B cell (primary cell): ENCODE measurements around the gene ABCD1. TPM values are rescaled to one million over a fixed set of nuclear protein-coding genes. Genes with fewer than 3 reads are reported as not detected.
"Not testable (repeated sequence)": the region's sequence is repeated elsewhere in the genome, so short reads cannot be mapped to it uniquely, and the experiment has no call there.

Source experiments
- ATAC-seq: fragments of 200-7000 bp; cut with Tn5 transposase; one replicate; pipeline ENCODE4 v1.10.0; 2021; ENCODE audit warnings: low read depth, mild to moderate bottlenecking, moderate number of reproducible peaks, moderate library complexity
- CTCF ChIA-PET: fragments of 350-600 bp; sonication (Branson Sonifier 250); formaldehyde crosslinking; loops from one replicate; lab custom pipeline; 2021; ENCODE audit warnings: antibody characterized with exemption, inconsistent platforms; lab: Charles Lee
- POLR2A ChIA-PET: fragments of 350-600 bp; sonication (Branson Sonifier 250); formaldehyde crosslinking; loops from one replicate; lab custom pipeline; 2021; ENCODE audit warnings: antibody characterized with exemption; lab: Charles Lee
- DNase-seq: peaks from one replicate; pipeline ENCODE4 v3.0.0; 2013
- H2AFZ ChIP-seq: 2 replicates; pipeline ENCODE4 v1.6.1; 2012; ENCODE audit warnings: mild to moderate bottlenecking, low read depth, low read length; ENCODE audit not compliant: insufficient read depth, poor library complexity, severe bottlenecking
- H3K27ac ChIP-seq, 2 donors: 1 replicate in 1 of 2; 2 replicates in 1 of 2; pipeline ENCODE4 v1.5.1; 2012 to 2013; ENCODE audit warnings: low read length in 2 of 2, mild to moderate bottlenecking in 2 of 2, moderate library complexity in 1 of 2
- H3K27me3 ChIP-seq, 4 experiments: fragments of 200-600 bp in 1 of 4; sonication (generic) in 1 of 4; replicated peaks in 1 of 4; 1 replicate in 2 of 4; 2 replicates in 2 of 4; pipeline versions ENCODE4 v1.6.1 to v1.7.0; 2013 to 2016; ENCODE audit warnings: low read length in 3 of 4, mild to moderate bottlenecking in 2 of 4, mixed read lengths in 1 of 4, moderate library complexity in 1 of 4; ENCODE audit not compliant: insufficient read depth in 4 of 4, control insufficient read depth in 3 of 4; ENCODE audit errors: control extremely low read depth in 1 of 4
- H3K36me3 ChIP-seq, 2 experiments: replicated peaks in 1 of 2; 1 replicate in 1 of 2; 2 replicates in 1 of 2; pipeline versions ENCODE4 v1.6.1 to v1.7.1; 2013; ENCODE audit warnings: low read length in 1 of 2; ENCODE audit not compliant: insufficient read depth in 2 of 2, control insufficient read depth in 1 of 2; ENCODE audit errors: control extremely low read depth in 1 of 2, extremely low read depth in 1 of 2
- H3K4me1 ChIP-seq, 2 donors: fragments of 200-600 bp in 1 of 2; sonication (generic) in 1 of 2; 1 replicate in 1 of 2; 2 replicates in 1 of 2; pipeline versions ENCODE4 v1.5.1 to v1.6.1; 2013 to 2017; ENCODE audit warnings: low read length in 2 of 2; ENCODE audit not compliant: control insufficient read depth in 2 of 2, insufficient read depth in 2 of 2
- H3K4me2 ChIP-seq: replicated peaks from 2 replicates; pipeline ENCODE3; 2012; ENCODE audit warnings: mild to moderate bottlenecking, low read depth, low read length; ENCODE audit not compliant: poor library complexity, severe bottlenecking
- H3K4me3 ChIP-seq, 5 experiments: fragments of 200-600 bp in 1 of 5; sonication (generic) in 1 of 5; 1 replicate in 3 of 5; 2 replicates in 2 of 5; pipeline versions ENCODE4 v1.5.1 to v1.7.0; 2011 to 2016; ENCODE audit warnings: low read length in 4 of 5, mild to moderate bottlenecking in 4 of 5, low read depth in 2 of 5, control low read depth in 1 of 5, moderate library complexity in 1 of 5; ENCODE audit not compliant: insufficient read depth in 1 of 5; ENCODE audit errors: control extremely low read depth in 1 of 5, extremely low read depth in 1 of 5
- H3K79me2 ChIP-seq: fragments of 200-600 bp; sonication (generic); one replicate; pipeline ENCODE4 v1.6.0; 2016; ENCODE audit warnings: low read length; ENCODE audit not compliant: control insufficient read depth, insufficient read depth
- H3K9ac ChIP-seq: fragments of 200-600 bp; sonication (generic); 2 replicates; pipeline ENCODE4 v1.6.1; 2017; ENCODE audit warnings: mild to moderate bottlenecking, low read length, moderate library complexity
- H3K9me3 ChIP-seq, 3 donors: one replicate each; pipeline versions ENCODE4 v1.6.1 to v1.7.1; 2013; ENCODE audit warnings: low read length in 2 of 3; ENCODE audit not compliant: control insufficient read depth in 2 of 3, insufficient read depth in 1 of 3; ENCODE audit errors: control extremely low read depth in 1 of 3
- H4K20me1 ChIP-seq: 2 replicates; pipeline ENCODE4 v1.6.0; 2012; ENCODE audit warnings: mild to moderate bottlenecking, low read length; ENCODE audit not compliant: insufficient read depth, control insufficient read depth, poor library complexity, severe bottlenecking
- H3K27ac Mint-ChIP-seq: one replicate; pipeline ENCODE4 v1.8.0; 2021; ENCODE audit warnings: mixed read lengths
- H3K27me3 Mint-ChIP-seq: one replicate; pipeline ENCODE4 v1.8.0; 2021; ENCODE audit warnings: mixed read lengths
- H3K4me1 Mint-ChIP-seq: one replicate; pipeline ENCODE4 v1.8.0; 2021; ENCODE audit warnings: mixed read lengths
- H3K4me3 Mint-ChIP-seq: one replicate; pipeline ENCODE4 v1.8.0; 2021; ENCODE audit warnings: mixed read lengths
- H3K9me3 Mint-ChIP-seq: one replicate; pipeline ENCODE4 v1.8.0; 2022; ENCODE audit warnings: mixed read lengths; ENCODE audit not compliant: insufficient read depth
- EZH2 ChIP-seq: IDR thresholded peaks from 2 replicates; pipeline ENCODE4 v1.6.1; 2012; ENCODE audit warnings: borderline replicate concordance, low read depth, mild to moderate bottlenecking, moderate library complexity, low read length; ENCODE audit not compliant: insufficient read depth, poor library complexity, severe bottlenecking
- WGBS: methylation state at CpG from one replicate; pipeline ENCODE4 v1.1.5; 2013; ENCODE audit warnings: missing lambda C conversion rate; ENCODE audit not compliant: insufficient coverage; 5-methylcytosine and 5-hydroxymethylcytosine counted together
- intact Hi-C: fragments of 100-400 bp; cut with micrococcal nuclease; formaldehyde crosslinking; loops from one replicate; pipeline ENCODE4 v1.10.0; 2022
- polyA plus RNA-seq: library from polyadenylated mRNA; depleted of rRNA; stranded (reverse); fragments of >200 nt; gene quantifications from 2 replicates; pipeline ENCODE4 v1.2.3, GENCODE V29; 2012
- total RNA-seq, 2 donors: library from RNA; stranded (reverse); fragments of 120-200 nt in 1 of 2; gene quantifications; 1 replicate in 1 of 2; 2 replicates in 1 of 2; pipeline versions ENCODE4 v1.2.3 to v1.2.4, GENCODE V29; 2013 to 2022
- TF ChIP-seq, protein P1 (sequence below): fragments of 200-600 bp; IDR thresholded peaks from one replicate; pipeline ENCODE4 v1.8.0; 2022; ENCODE audit warnings: antibody characterized with exemption, mild to moderate bottlenecking

The ABCD1 gene
- total and polyA plus RNA-seq, 2 donors (not counting 1 experiment from before 2014, with no cell fraction given): 9.7 to 12.2 TPM

DNA sequence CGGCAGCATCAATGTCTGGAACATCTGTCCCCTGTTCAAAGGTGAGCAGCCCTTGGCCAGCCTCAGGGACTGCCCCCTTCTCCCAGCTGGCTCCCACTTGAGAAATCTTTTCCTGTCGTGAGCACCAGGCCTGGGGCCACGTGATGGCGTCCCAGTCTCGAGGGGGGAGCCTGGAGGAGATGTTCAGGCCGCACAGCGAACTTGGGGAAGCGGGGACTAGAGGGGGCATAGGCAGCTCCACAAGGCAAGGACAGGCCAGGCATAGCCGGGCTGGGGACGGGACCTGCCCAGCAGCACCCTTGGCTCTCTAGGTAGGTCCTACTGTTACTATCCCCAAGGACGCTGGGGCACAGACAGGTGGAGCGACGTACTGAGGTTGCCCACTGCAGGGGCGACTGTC is 34.2 kb upstream of the ABCD1 start:
- Mint-ChIP-seq H3K4me1 (no peaks in the 10 kb centered on the region), H3K4me3 (no peak overlapping the region), H3K9me3 (no peaks in the 10 kb centered on the region), H3K27me3 (no peaks in the 10 kb centered on the region), H3K27ac (no peak overlapping the region)
- Histone ChIP-seq H2AFZ (no peak overlapping the region), H3K4me2 (no peak overlapping the region), H3K9ac (no peak overlapping the region), H3K4me1 (peaks cover 0 to 4% of the 10 kb centered on the region in 2 donors), H3K9me3 (no peaks in the 10 kb centered on the region), H3K27me3 (peaks cover 0 to 13% (median 1%) of the 10 kb centered on the region in 4 experiments), H3K36me3 (no peaks in the 10 kb centered on the region), H3K79me2 (no peaks in the 10 kb centered on the region), H4K20me1 (no peaks in the 10 kb centered on the region), H3K4me3 (no peak overlapping the region), H3K27ac (no peak overlapping the region)
- ATAC-seq (no peak), DNase-seq (no peak)
- no peak for TF ChIP-seq EZH2
- TF ChIP-seq, protein P1, sequence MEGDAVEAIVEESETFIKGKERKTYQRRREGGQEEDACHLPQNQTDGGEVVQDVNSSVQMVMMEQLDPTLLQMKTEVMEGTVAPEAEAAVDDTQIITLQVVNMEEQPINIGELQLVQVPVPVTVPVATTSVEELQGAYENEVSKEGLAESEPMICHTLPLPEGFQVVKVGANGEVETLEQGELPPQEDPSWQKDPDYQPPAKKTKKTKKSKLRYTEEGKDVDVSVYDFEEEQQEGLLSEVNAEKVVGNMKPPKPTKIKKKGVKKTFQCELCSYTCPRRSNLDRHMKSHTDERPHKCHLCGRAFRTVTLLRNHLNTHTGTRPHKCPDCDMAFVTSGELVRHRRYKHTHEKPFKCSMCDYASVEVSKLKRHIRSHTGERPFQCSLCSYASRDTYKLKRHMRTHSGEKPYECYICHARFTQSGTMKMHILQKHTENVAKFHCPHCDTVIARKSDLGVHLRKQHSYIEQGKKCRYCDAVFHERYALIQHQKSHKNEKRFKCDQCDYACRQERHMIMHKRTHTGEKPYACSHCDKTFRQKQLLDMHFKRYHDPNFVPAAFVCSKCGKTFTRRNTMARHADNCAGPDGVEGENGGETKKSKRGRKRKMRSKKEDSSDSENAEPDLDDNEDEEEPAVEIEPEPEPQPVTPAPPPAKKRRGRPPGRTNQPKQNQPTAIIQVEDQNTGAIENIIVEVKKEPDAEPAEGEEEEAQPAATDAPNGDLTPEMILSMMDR: no peak
- POLR2A ChIA-PET: no interaction called here
- CTCF ChIA-PET: no interaction called here
- intact Hi-C loops: no loop called here
- 100% methylated on average over 3 of the region's 14 CpGs for WGBS

GRCh38 chrX:153691032-153691827 is 33.4 kb upstream of the ABCD1 start:
- POLR2A ChIA-PET, H3K4me2 ChIP-seq, H3K36me3 ChIP-seq: not testable (repeated sequence)

More at GRCh38 chrX:153691032-153691827, 33.4 kb upstream of the ABCD1 start:
- H3K79me2 ChIP-seq, H3K9ac ChIP-seq, DNase-seq, H3K27ac ChIP-seq, H4K20me1 ChIP-seq, H3K4me3 Mint-ChIP-seq, H3K4me1 Mint-ChIP-seq, ATAC-seq, H3K27ac Mint-ChIP-seq, H3K4me1 ChIP-seq, H2AFZ ChIP-seq, H3K4me3 ChIP-seq, H3K27me3 Mint-ChIP-seq, CTCF ChIA-PET, H3K9me3 Mint-ChIP-seq, intact Hi-C loops, H3K9me3 ChIP-seq: not testable (repeated sequence)
- 92% methylated on average over 7 of the region's 21 CpGs for WGBS
- H3K27me3 ChIP-seq: peaks cover 0 to 13% (median 1%) of the 10 kb centered on the region in 4 experiments
